ENCODE data around the gene BCOR. TPM values are rescaled to one million over a fixed set of nuclear protein-coding genes. Genes with fewer than 3 reads are reported as not detected.

BCOR gene
- total RNA-seq, 1 donor from 2014 or later = 16.1 TPM

DNA sequence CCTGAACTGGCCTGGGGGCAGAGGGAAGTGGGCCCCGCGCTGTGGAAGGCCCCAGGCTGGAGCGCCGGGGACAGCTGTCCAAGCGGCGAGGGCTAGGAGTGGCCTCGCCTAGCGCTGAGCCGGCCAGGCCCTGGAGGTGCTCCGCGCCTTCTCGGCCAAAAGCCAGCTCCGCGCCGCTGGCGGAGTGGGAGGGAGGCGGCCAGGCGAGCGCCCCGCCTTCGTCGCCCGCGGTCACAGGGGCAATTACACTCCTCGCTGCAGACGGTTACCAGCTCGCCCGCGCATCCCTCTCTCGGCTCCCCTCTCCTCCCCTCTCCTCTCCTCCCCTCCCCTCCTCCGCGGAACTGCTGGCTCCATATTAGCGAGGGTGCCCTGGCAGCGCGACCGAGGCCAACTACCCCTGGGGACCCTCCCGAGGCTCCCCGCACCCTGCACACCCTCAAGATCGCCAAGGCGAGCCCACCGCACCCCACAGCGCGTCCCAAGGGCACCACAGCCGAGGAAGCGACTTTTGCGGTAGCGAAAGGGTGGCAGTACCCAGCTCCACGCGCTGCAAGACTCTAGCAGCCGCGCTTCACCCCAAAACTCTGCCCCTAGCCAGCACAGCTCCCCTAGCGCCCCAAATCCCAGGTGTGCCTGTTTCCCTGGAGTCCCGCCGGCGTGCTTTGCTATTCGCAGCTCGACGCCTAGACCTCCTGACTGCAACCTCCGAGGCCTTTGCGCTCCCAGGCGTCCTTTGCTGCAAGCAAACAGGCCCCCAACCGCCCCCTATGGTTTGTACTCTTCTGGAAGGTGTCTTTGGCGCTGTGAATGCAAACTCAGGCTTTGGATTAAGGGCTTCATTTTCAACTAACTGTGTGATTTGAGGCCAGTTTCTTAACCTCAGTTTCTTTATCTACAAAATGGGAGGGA is 91.4 kb downstream of the BCOR start:
- no peak for DNase-seq (ENCODE audit: low read depth in 2 of 2)

DNA sequence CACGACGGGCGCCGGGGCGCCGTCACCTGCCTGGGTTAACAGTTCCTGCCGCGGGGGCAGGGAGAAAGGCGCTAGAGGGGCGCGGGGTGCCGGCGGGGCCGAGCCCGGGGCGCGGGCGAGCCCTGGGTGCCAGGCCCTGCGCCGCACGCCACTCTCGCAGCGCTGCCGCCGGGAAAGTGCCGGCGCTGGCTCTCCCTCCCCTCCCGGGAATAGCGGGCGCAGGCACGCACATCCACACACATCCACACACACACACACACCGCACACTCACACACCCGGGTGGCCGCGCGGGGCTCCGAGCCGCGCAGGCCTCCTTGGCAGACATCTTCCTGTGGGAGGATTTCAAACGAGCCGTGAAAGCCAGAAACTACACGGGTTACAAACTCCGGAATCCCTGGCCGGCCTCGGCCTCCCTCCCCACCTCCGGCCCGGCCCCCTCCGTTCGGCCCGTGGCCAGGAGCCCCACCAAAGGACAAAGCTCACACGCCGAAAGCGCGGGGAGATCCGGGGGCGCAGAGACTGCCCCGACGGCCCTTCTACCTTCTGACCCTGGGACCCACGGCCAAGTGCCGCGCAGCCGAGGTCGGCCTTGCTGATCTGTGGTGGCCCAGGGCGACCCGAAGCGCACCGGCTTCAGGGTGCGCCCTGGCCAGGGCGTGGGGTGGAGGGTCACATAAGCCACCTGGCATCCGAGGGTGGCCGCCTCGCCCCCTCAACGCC is 92.3 kb downstream of the BCOR start:
- DNase-seq (ENCODE audit: low read depth in 2 of 2) = peak in 1 of 2 donors; percentile 13

DNA sequence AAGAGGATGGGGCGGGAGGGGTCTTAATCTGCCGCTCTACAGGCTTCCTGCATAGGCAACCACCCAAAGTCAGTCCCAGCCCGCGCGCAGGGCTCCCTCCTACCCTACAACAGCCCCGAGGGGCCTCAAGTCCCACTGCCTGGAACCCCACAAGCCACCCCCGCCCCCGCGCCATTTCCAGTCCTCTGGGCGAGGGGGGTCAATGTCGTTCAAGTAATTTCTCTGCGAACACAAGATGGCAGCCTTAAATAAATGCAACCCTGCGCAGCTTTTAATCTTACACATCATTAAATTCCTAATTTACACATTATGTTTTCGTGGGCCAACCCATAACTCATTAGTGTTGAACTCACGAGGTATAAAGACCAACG is 92.9 kb downstream of the BCOR start:
- DNase-seq (ENCODE audit: low read depth in 2 of 2) = no peak

DNA sequence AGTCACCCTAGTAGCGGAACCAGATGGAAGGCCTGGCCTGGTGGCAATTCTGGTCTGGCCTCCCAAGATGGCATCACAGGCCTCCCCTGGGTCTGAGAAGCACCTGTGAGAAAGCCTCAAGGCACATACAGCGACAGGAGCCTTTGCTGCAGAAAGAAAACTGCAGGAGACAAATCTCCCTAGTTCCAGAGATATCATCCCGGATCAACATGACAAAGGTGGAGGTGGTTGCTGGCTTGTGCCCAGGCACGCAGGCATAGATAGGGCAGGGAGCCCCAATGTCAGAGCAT is 93.6 kb downstream of the BCOR start:
- DNase-seq (ENCODE audit: low read depth in 2 of 2) = no peak

DNA sequence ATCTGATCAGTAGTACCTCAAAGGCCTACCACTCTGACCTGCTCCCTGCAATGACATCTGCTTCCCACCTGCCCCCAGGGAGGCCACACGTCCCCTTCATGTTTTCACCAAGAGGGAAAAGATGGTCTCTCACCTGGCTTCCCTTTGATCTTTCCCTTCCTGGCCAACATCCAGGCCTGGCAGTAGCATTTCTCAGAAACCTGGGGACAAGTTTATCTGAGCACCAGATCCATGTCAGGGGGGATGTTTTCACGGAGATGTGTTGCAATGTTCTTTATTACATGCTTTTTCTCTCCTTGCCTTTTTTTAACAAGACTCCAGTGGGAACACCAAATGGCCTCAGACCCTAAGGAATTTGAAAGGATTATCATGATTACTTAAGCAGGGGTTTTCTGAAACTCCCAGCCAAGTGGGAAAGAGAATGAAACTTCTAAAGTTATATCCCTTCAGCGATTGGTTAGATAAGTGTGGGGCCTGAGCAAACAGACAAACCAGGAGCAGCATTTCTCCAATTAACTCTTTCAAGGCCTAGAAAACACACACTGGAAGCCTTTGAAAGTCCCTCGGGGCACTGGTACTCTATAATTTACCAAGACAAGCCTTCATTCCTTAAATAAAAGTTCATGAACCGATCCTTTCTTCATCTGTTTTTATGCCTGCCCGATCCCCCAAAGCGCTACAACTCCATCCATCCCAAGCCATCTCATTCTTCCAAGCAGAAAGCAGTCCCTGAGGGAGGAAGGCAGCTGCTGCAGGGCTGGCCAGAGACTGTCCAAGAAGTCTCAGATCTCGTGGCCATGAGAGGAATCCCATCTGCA is 94.1 kb downstream of the BCOR start:
- no peak for DNase-seq (ENCODE audit: low read depth in 2 of 2)

GRCh38 chrX:40003071-40003427 is 94.7 kb downstream of the BCOR start:
- no peak for DNase-seq (ENCODE audit: low read depth in 2 of 2)
